ENCODE results near the gene GULP1. TPM values are rescaled to one million over a fixed set of nuclear protein-coding genes. Genes with fewer than 3 reads are reported as not detected.
A peak's percentile ranks its signal among the peaks of the same experiment; 100 is the strongest.

GULP1 gene
- total and polyA plus RNA-seq, 2 of the 4 experiments (the other 2 are of a cell fraction) = 24.4 to 40.1 TPM

GRCh38 chr2:188527581-188527993 is 235.9 kb downstream of the GULP1 start:
- intact Hi-C loops (cut with micrococcal nuclease) = loop anchor here (5.0 to 10.0 kb wide), 2 partner anchors 130 to 647 kb away; partner anchors contain the start of gene COL5A2
- no peak overlapping the region for H3K14ac ChIP-seq (replicated peaks; ENCODE audit: low read depth, low read length)
- H2BK120ac ChIP-seq (ENCODE audit: low read depth, low read length) = 0 out of 2 replicates have a peak overlapping the region, but pooled peaks have one; percentile 3
- H2AK9ac ChIP-seq (replicated peaks; ENCODE audit: low read depth, low read length, poor library complexity) = no peak overlapping the region
- ChIA-PET CTCF (interaction anchor here (0.7 kb wide), 1 partner anchor 457 kb away, joined by 3 read pairs; no protein-coding TSS in a partner anchor), POLR2A (ENCODE audit: unreplicated experiment) (no interaction called here)
- H4K5ac ChIP-seq (ENCODE audit: low read depth, low read length) = peak overlapping the region; percentile 45; the same call in 1 of the 2 replicates
- no peak overlapping the region for H4K91ac ChIP-seq (ENCODE audit: insufficient read depth, low read depth, low read length)
- H3K18ac ChIP-seq (ENCODE audit: low read depth, low read length) = peak overlapping the region; percentile 92; the same call in 1 of the 2 replicates
- no peaks in the 10 kb centered on the region for H3K27me3 ChIP-seq (ENCODE audit: control insufficient read depth, insufficient read depth, low read length)
- peaks cover 2% of the 10 kb centered on the region; the same call in 1 of the 2 replicates for H3K36me3 ChIP-seq (ENCODE audit: control insufficient read depth, insufficient read depth, low read length)
- no peak overlapping the region for H3K56ac ChIP-seq (ENCODE audit: extremely low read depth, insufficient read depth, low read length)
- dilution Hi-C loops (cut with HindIII; ENCODE audit: low sequenced_read_pairs, unreplicated experiment) = no loop called here
- no peaks in the 10 kb centered on the region for H3K9me1 ChIP-seq (ENCODE audit: insufficient read depth, low read length)
- BruUV-seq (replicated peaks) = no TSS peak
- peaks cover 2% of the 10 kb centered on the region; the same call in 1 of the 2 replicates for H3K4me1 ChIP-seq (ENCODE audit: control insufficient read depth, insufficient read depth, low read length)
- TF ChIP-seq MXI1 (IDR thresholded peaks at IDR 0.05; ENCODE audit: borderline replicate concordance, low read depth, low read length) = no peak
- no peak for TF ChIP-seq NFE2L2 (IDR thresholded peaks at IDR 0.05; ENCODE audit: low read depth, low read length)
- TF ChIP-seq, protein P1, sequence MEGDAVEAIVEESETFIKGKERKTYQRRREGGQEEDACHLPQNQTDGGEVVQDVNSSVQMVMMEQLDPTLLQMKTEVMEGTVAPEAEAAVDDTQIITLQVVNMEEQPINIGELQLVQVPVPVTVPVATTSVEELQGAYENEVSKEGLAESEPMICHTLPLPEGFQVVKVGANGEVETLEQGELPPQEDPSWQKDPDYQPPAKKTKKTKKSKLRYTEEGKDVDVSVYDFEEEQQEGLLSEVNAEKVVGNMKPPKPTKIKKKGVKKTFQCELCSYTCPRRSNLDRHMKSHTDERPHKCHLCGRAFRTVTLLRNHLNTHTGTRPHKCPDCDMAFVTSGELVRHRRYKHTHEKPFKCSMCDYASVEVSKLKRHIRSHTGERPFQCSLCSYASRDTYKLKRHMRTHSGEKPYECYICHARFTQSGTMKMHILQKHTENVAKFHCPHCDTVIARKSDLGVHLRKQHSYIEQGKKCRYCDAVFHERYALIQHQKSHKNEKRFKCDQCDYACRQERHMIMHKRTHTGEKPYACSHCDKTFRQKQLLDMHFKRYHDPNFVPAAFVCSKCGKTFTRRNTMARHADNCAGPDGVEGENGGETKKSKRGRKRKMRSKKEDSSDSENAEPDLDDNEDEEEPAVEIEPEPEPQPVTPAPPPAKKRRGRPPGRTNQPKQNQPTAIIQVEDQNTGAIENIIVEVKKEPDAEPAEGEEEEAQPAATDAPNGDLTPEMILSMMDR (conservative IDR thresholded peaks at IDR 0.05; ENCODE audit: low read depth, low read length) = no peak
- TF ChIP-seq, protein P2, sequence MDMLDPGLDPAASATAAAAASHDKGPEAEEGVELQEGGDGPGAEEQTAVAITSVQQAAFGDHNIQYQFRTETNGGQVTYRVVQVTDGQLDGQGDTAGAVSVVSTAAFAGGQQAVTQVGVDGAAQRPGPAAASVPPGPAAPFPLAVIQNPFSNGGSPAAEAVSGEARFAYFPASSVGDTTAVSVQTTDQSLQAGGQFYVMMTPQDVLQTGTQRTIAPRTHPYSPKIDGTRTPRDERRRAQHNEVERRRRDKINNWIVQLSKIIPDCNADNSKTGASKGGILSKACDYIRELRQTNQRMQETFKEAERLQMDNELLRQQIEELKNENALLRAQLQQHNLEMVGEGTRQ (IDR thresholded peaks at IDR 0.05; ENCODE audit: low read depth, low read length) = no peak
- TF ChIP-seq MAFK (IDR thresholded peaks at IDR 0.05; ENCODE audit: low read depth, low read length) = no peak
- no peak for TF ChIP-seq RFX5 (IDR thresholded peaks at IDR 0.05; ENCODE audit: low read depth, low read length)
- no peak for TF ChIP-seq RAD21 (IDR thresholded peaks at IDR 0.05; ENCODE audit: low read length)
- no peak for TF ChIP-seq ELK1 (IDR thresholded peaks at IDR 0.05; ENCODE audit: borderline replicate concordance, low read depth, low read length)
- TF ChIP-seq CHD1 (IDR thresholded peaks at IDR 0.05; ENCODE audit: low read depth, low read length) = no peak
- no peak for TF ChIP-seq SMC3 (IDR thresholded peaks at IDR 0.05; ENCODE audit: low read depth, low read length)
- TF ChIP-seq FOS (IDR thresholded peaks at IDR 0.05; ENCODE audit: low read depth, low read length) = no peak
- TF ChIP-seq RCOR1 (IDR thresholded peaks at IDR 0.05; ENCODE audit: insufficient replicate concordance, low read length) = no peak
- no peak for TF ChIP-seq CEBPB (IDR thresholded peaks at IDR 0.05; ENCODE audit: low read depth, low read length)
- no peak for TF ChIP-seq MAZ (IDR thresholded peaks at IDR 0.05; ENCODE audit: borderline replicate concordance, low read depth, low read length)
- no peak for TF ChIP-seq BHLHE40 (IDR thresholded peaks at IDR 0.05; ENCODE audit: low read depth, low read length)
- no peak for TF ChIP-seq POLR2A (IDR thresholded peaks at IDR 0.05; ENCODE audit: low read depth, low read length)
- H3K23ac ChIP-seq (ENCODE audit: low read depth, low read length) = no peak overlapping the region
- H2BK15ac ChIP-seq (ENCODE audit: low read depth, low read length) = no peak overlapping the region
- no peak overlapping the region for H3K9ac ChIP-seq (ENCODE audit: low read depth, low read length)
- H3K79me1 ChIP-seq (ENCODE audit: low read depth in 1 of 2, low read length in 2 of 2) = peaks cover 3 to 9% of the 10 kb centered on the region in 2 experiments; a peak in 2 of 4 replicates
- H3K4me2 ChIP-seq (ENCODE audit: low read depth, low read length) = peak overlapping the region; percentile 4; the same call in 1 of the 2 replicates
- no peak overlapping the region; the same call in 1 of the 2 replicates for H3K4ac ChIP-seq (ENCODE audit: low read depth, low read length)
- no peak overlapping the region for H2AFZ ChIP-seq (replicated peaks; ENCODE audit: low read length, poor library complexity)
- no CpG with 5 or more reads among the region's 5 CpGs for WGBS, 2 experiments (ENCODE audit: extremely low coverage in 2 of 2, insufficient read length in 1 of 2)
- no peak overlapping the region for H3K27ac ChIP-seq (ENCODE audit: insufficient read depth, low read length)
- H2BK5ac ChIP-seq (ENCODE audit: low read depth, low read length, poor library complexity, severe bottlenecking) = peak overlapping the region; percentile 13
- DNase-seq (no peak), ATAC-seq (ENCODE audit: low read depth) (no peak)
- H3K9me3 ChIP-seq (ENCODE audit: control insufficient read depth, insufficient read depth, low read length) = peaks cover 3% of the 10 kb centered on the region
- H4K8ac ChIP-seq (ENCODE audit: low read depth in 2 of 2, low read length in 2 of 2) = peak overlapping the region; percentile 22 to 23; a peak in 1 of 4 replicates
- in situ Hi-C loops (cut with MboI; ENCODE audit: low sequenced_read_pairs) = loop anchor here (5.0 kb wide), 1 partner anchor 455 kb away; no protein-coding TSS in a partner anchor
- no peak overlapping the region for H2AK5ac ChIP-seq (ENCODE audit: low read depth, low read length)
- no peaks in the 10 kb centered on the region for H4K20me1 ChIP-seq (ENCODE audit: insufficient read depth, low read length)
- no peak overlapping the region for H3K4me3 ChIP-seq (ENCODE audit: insufficient read depth, low read depth, low read length)
- no peak overlapping the region for H2BK20ac ChIP-seq (ENCODE audit: low read depth, low read length)
